Endothelial cell of umbilical vein (primary cell): Measurements from ENCODE around the gene UNC5B. TPM values are rescaled to one million over a fixed set of nuclear protein-coding genes. Genes with fewer than 3 reads are reported as not detected.

ENCODE experiments used
- BruUV-seq: library from RNA; stranded (reverse); fragments of 400-500 nt; replicated peaks from 2 replicates; lab custom pipeline; 2021; lab: Mats Ljungman, UMichigan
- CTCF ChIA-PET: fragments of 300-600, 350-600 bp; sonication (Branson Sonifier 250); formaldehyde crosslinking; loops from one replicate; lab custom pipeline; 2021; ENCODE audit warnings: antibody characterized with exemption, inconsistent platforms; lab: Charles Lee
- POLR2A ChIA-PET: fragments of 300-600, 350-600 bp; sonication (Branson Sonifier 250); formaldehyde crosslinking; loops from one replicate; lab custom pipeline; 2021; ENCODE audit warnings: antibody characterized with exemption, inconsistent platforms; lab: Charles Lee
- DNase-seq: peaks from one replicate; pipeline ENCODE4 v3.0.0-alpha.2; 2011; ENCODE audit warnings: low read depth, low spot score
- FAIRE-seq: peaks from 2 replicates; lab custom pipeline; 2011; peaks lifted over from hg19 to GRCh38; lab: Jason Lieb, UNC
- H2AFZ ChIP-seq: 2 replicates; pipeline ENCODE4 v1.6.0; 2012; ENCODE audit warnings: low read depth, low read length, control low read depth, inconsistent platforms
- H3K27ac ChIP-seq: 2 replicates; pipeline ENCODE4 v1.5.1; 2011; ENCODE audit warnings: low read depth, mild to moderate bottlenecking, control low read depth, low read length, moderate library complexity; ENCODE audit not compliant: insufficient read depth
- H3K27me3 ChIP-seq, 2 experiments: 2 replicates each; pipeline versions ENCODE4 v1.6.0 to v1.6.1; 2011; ENCODE audit warnings: low read length in 2 of 2, mixed read lengths in 1 of 2; ENCODE audit not compliant: control insufficient read depth in 2 of 2, insufficient read depth in 2 of 2
- H3K36me3 ChIP-seq, 2 experiments: 2 replicates in 1 of 2; 3 replicates in 1 of 2; pipeline ENCODE4 v1.5.1; 2011; ENCODE audit warnings: low read length in 2 of 2, mild to moderate bottlenecking in 1 of 2, moderate library complexity in 1 of 2; ENCODE audit not compliant: control insufficient read depth in 2 of 2, insufficient read depth in 2 of 2; ENCODE audit errors: extremely low read depth in 1 of 2
- H3K4me1 ChIP-seq: 3 replicates; pipeline ENCODE4 v1.5.1; 2011; ENCODE audit warnings: mild to moderate bottlenecking, low read length; ENCODE audit not compliant: control insufficient read depth, insufficient read depth; ENCODE audit errors: extremely low read depth
- H3K4me2 ChIP-seq: 2 replicates; pipeline ENCODE4 v1.6.1; 2011; ENCODE audit warnings: low read length, control low read depth, mixed read lengths; ENCODE audit not compliant: insufficient read depth
- H3K4me3 ChIP-seq, 3 experiments: fragments of 200-600 bp in 1 of 3; sonication (generic), shearing (Covaris generic) in 1 of 3; replicated peaks in 1 of 3; 2 replicates each; pipeline ENCODE4 v1.5.1; 2011 to 2016; ENCODE audit warnings: control low read depth in 3 of 3, low read length in 3 of 3, mild to moderate bottlenecking in 2 of 3, inconsistent platforms in 1 of 3, low read depth in 1 of 3, moderate library complexity in 1 of 3; ENCODE audit not compliant: insufficient read depth in 1 of 3
- H3K79me2 ChIP-seq: 2 replicates; pipeline ENCODE4 v1.6.0; 2012; ENCODE audit warnings: low read length, inconsistent platforms; ENCODE audit not compliant: control insufficient read depth, insufficient read depth
- H3K9ac ChIP-seq: replicated peaks from 2 replicates; pipeline ENCODE3; 2011; ENCODE audit warnings: low read length, control low read depth; ENCODE audit not compliant: insufficient read depth; ENCODE audit errors: extremely low read depth
- H3K9me1 ChIP-seq: replicated peaks from 3 replicates; pipeline ENCODE4 v1.6.0; 2011; ENCODE audit warnings: mild to moderate bottlenecking, low read length; ENCODE audit not compliant: control insufficient read depth, insufficient read depth; ENCODE audit errors: extremely low read depth
- H3K9me3 ChIP-seq: replicated peaks from 2 replicates; pipeline ENCODE4 v1.5.1; 2012; ENCODE audit warnings: low read length, inconsistent platforms; ENCODE audit not compliant: control insufficient read depth, insufficient read depth
- H4K20me1 ChIP-seq: replicated peaks from 2 replicates; pipeline ENCODE3; 2011; ENCODE audit warnings: mild to moderate bottlenecking, low read length; ENCODE audit not compliant: control insufficient read depth, insufficient read depth; ENCODE audit errors: extremely low read depth
- EZH2 ChIP-seq: IDR thresholded peaks from 2 replicates; pipeline ENCODE4 v1.6.1; 2012; ENCODE audit warnings: borderline replicate concordance, low read depth, mild to moderate bottlenecking, moderate library complexity, low read length, inconsistent platforms; ENCODE audit not compliant: severe bottlenecking
- FOS ChIP-seq: IDR thresholded peaks from 2 replicates; pipeline ENCODE4 v1.6.1; 2011; ENCODE audit warnings: mild to moderate bottlenecking, low read length, moderate library complexity, borderline replicate concordance; ENCODE audit not compliant: insufficient read depth
- GATA2 ChIP-seq: IDR thresholded peaks from 2 replicates; pipeline ENCODE4 v1.7.0; 2011; ENCODE audit warnings: low read depth, mild to moderate bottlenecking, moderate library complexity, mixed read lengths, low read length; ENCODE audit not compliant: insufficient read length, insufficient read depth
- JUN ChIP-seq: IDR thresholded peaks from 2 replicates; pipeline ENCODE4 v1.6.1; 2011; ENCODE audit warnings: borderline replicate concordance, low read depth; ENCODE audit not compliant: insufficient read length, insufficient read depth
- MYC ChIP-seq: IDR thresholded peaks from one replicate; pipeline ENCODE4 v1.6.1; 2011; ENCODE audit warnings: mild to moderate bottlenecking, low read depth, low read length
- POLR2A ChIP-seq: IDR thresholded peaks from 2 replicates; pipeline ENCODE4 v1.6.1; 2012; ENCODE audit warnings: low read depth, mild to moderate bottlenecking, control low read depth, low read length
- POLR2AphosphoS5 ChIP-seq: IDR thresholded peaks from 2 replicates; pipeline ENCODE4 v1.6.1; 2012; ENCODE audit warnings: low read depth, mild to moderate bottlenecking, control low read depth, low read length, moderate library complexity; ENCODE audit not compliant: insufficient read depth
- dilution Hi-C: fragments of 300-500 bp; cut with MboI; formaldehyde crosslinking; loops from one replicate; pipeline ENCODE4 v1.15.0; 2019; ENCODE audit warnings: low sequenced_read_pairs; ENCODE audit not compliant: extremely low pct_ligation_motif_present
- intact Hi-C: fragments of 100-400 bp; cut with micrococcal nuclease; formaldehyde crosslinking; loops from one replicate; pipeline ENCODE4 v1.10.0; 2022
- polyA plus RNA-seq, 4 experiments: library from polyadenylated mRNA; depleted of rRNA in 3 of 4; stranded (reverse) in 3 of 4; unstranded in 1 of 4; fragments of >200 nt; gene quantifications; 2 replicates each; pipeline versions ENCODE4 v1.2.1 to v1.2.3, GENCODE V29; 2011 to 2012; ENCODE audit warnings: missing spikeins in 1 of 4
- total RNA-seq: library from RNA; stranded (reverse); gene quantifications from 2 replicates; pipeline ENCODE4 v1.2.3, GENCODE V29; 2021
- TF ChIP-seq, protein P1 (sequence below): IDR thresholded peaks from 2 replicates; pipeline ENCODE4 v1.6.1; 2011; ENCODE audit not compliant: insufficient read depth, insufficient read length
- TF ChIP-seq, protein P2 (sequence below), 2 donors: IDR thresholded peaks; 1 replicate in 1 of 2; 2 replicates in 1 of 2; pipeline ENCODE4 v1.5.1; 2011; ENCODE audit warnings: low read length in 2 of 2, mild to moderate bottlenecking in 2 of 2, moderate library complexity in 2 of 2, control low read depth in 1 of 2, inconsistent platforms in 1 of 2, low read depth in 1 of 2; ENCODE audit not compliant: insufficient read depth in 1 of 2; ENCODE audit errors: extremely low read depth in 1 of 2

The UNC5B gene
- total and polyA plus RNA-seq, 2 donors (not counting 3 experiments of a cell fraction or from before 2014, with no cell fraction given) = 0.39 to 2.5 TPM

DNA sequence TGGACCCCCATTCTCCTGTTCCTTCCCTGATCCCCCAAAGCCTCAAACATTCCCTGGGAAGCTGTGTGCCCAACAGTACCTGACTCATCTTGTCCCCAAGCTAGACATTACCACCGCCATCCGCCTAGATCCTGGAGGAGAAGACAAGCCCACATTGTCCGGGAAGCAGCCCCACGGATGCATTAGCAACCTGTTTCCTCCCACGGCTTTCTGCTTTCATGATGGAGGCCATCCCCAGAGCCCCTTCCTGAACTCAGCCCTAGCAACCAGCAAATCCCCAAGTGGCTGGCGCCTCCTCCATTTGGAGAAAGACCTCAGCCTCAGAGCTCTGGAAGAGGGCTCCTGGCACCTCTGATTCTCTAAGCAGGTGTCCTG lies 104.4 kb downstream of the UNC5B start:
- Histone ChIP-seq H3K4me2 (no peak overlapping the region), H4K20me1 (no peaks in the 10 kb centered on the region), H3K36me3 (no peaks in the 10 kb centered on the region), H3K4me3 (no peak overlapping the region), H3K4me1 (peaks cover 3% of the 10 kb centered on the region), H3K79me2 (no peaks in the 10 kb centered on the region), H3K9ac (no peak overlapping the region), H3K27ac (no peak overlapping the region), H3K9me3 (no peaks in the 10 kb centered on the region), H3K27me3 (peaks cover 4% of the 10 kb centered on the region in 2 experiments), H2AFZ (no peak overlapping the region), H3K9me1 (no peaks in the 10 kb centered on the region)
- POLR2A ChIA-PET = no interaction called here
- no peak for DNase-seq
- CTCF ChIA-PET = interaction anchor here (0.6 to 8.0 kb wide), 9 partner anchors 35 to 579 kb away, joined by 3 to 111 read pairs (median 4); no protein-coding TSS in a partner anchor
- intact Hi-C loops = loop anchor here (10.0 kb wide), 1 partner anchor 578 kb away; no protein-coding TSS in a partner anchor
- no peak for FAIRE-seq
- TF ChIP-seq FOS (no peak), MYC (no peak), JUN (no peak), EZH2 (no peak), POLR2AphosphoS5 (no peak), GATA2 (no peak), POLR2A (no peak)
- TF ChIP-seq, protein P1, sequence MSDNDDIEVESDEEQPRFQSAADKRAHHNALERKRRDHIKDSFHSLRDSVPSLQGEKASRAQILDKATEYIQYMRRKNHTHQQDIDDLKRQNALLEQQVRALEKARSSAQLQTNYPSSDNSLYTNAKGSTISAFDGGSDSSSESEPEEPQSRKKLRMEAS = no peak
- TF ChIP-seq, protein P2, sequence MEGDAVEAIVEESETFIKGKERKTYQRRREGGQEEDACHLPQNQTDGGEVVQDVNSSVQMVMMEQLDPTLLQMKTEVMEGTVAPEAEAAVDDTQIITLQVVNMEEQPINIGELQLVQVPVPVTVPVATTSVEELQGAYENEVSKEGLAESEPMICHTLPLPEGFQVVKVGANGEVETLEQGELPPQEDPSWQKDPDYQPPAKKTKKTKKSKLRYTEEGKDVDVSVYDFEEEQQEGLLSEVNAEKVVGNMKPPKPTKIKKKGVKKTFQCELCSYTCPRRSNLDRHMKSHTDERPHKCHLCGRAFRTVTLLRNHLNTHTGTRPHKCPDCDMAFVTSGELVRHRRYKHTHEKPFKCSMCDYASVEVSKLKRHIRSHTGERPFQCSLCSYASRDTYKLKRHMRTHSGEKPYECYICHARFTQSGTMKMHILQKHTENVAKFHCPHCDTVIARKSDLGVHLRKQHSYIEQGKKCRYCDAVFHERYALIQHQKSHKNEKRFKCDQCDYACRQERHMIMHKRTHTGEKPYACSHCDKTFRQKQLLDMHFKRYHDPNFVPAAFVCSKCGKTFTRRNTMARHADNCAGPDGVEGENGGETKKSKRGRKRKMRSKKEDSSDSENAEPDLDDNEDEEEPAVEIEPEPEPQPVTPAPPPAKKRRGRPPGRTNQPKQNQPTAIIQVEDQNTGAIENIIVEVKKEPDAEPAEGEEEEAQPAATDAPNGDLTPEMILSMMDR (IDR thresholded peaks at IDR 0.05; ENCODE audit: extremely low read depth in 1 of 2, insufficient read depth in 1 of 2, low read depth in 1 of 2, low read length in 2 of 2) = no peak
- no TSS peak for BruUV-seq
- dilution Hi-C loops = no loop called here
